NB4 (cell line): Measurements from ENCODE around the gene EPB41L5.

Source experiments
- MYC ChIP-seq: IDR thresholded peaks from 2 replicates; pipeline ENCODE4 v1.6.1; 2011; ENCODE audit warnings: low read depth, low read length
- POLR2A ChIP-seq: IDR thresholded peaks from 2 replicates; pipeline ENCODE4 v1.6.1; 2011; ENCODE audit warnings: mild to moderate bottlenecking; ENCODE audit not compliant: insufficient read length; ENCODE audit errors: extremely low read depth
- TF ChIP-seq, protein P1 (sequence below): IDR thresholded peaks from one replicate; pipeline ENCODE4 v1.5.1; 2012; ENCODE audit warnings: low read depth, low read length
- TF ChIP-seq, protein P2 (sequence below): IDR thresholded peaks from 2 replicates; pipeline ENCODE4 v1.6.1; 2011; ENCODE audit warnings: low read depth, low read length

DNA sequence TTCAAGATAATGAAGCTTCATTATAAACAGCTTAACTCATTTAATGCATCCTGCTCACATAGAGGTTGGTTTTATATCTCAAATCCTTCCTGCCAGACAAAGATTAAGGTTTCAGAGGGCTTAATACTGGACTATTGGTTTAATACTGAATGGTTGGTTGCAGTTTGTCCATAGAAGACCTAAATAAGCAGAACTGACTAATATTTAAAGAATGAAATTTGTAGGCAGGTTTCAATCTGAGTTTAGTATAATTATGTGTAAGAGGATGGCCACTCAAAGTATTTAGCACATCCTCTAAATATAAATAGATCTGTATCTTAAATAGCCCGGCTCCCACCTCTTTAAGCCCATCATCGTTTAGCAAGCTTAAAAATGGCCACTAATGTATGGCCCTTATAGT is 92.5 kb downstream of the EPB41L5 start:
- TF ChIP-seq POLR2A (no peak), MYC (no peak)
- TF ChIP-seq, protein P1, sequence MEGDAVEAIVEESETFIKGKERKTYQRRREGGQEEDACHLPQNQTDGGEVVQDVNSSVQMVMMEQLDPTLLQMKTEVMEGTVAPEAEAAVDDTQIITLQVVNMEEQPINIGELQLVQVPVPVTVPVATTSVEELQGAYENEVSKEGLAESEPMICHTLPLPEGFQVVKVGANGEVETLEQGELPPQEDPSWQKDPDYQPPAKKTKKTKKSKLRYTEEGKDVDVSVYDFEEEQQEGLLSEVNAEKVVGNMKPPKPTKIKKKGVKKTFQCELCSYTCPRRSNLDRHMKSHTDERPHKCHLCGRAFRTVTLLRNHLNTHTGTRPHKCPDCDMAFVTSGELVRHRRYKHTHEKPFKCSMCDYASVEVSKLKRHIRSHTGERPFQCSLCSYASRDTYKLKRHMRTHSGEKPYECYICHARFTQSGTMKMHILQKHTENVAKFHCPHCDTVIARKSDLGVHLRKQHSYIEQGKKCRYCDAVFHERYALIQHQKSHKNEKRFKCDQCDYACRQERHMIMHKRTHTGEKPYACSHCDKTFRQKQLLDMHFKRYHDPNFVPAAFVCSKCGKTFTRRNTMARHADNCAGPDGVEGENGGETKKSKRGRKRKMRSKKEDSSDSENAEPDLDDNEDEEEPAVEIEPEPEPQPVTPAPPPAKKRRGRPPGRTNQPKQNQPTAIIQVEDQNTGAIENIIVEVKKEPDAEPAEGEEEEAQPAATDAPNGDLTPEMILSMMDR = no peak
- TF ChIP-seq, protein P2, sequence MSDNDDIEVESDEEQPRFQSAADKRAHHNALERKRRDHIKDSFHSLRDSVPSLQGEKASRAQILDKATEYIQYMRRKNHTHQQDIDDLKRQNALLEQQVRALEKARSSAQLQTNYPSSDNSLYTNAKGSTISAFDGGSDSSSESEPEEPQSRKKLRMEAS = no peak
